ENCODE measurements around the gene FES.

- TF ChIP-seq CTCF (IDR thresholded peaks at IDR 0.05 in 4 of 5, conservative IDR thresholded peaks at IDR 0.05 in 1 of 5) (no peak), POLR2A (IDR thresholded peaks at IDR 0.05) (no peak)
Measured at GRCh38 chr15:90866800-90867199, 17.5 kb upstream of the FES start.

Data from gastrocnemius medialis (tissue), 4 donors.